ENCODE results near the gene STXBP6. TPM values are rescaled to one million over a fixed set of nuclear protein-coding genes. Genes with fewer than 3 reads are reported as not detected.

Gene STXBP6
- total and polyA plus RNA-seq, 2 of the 13 experiments (the other 11 are each of a cell fraction or from before 2014, with no cell fraction given): 35.3 to 42.8 TPM

- TF ChIP-seq ZNF512B (CRISPR knock-in tag; IDR thresholded peaks at IDR 0.05; ENCODE audit: borderline replicate concordance): peak; percentile 10; the same call in 1 of the 2 replicates
- no peak for TF ChIP-seq KLF11 (CRISPR knock-in tag; IDR thresholded peaks at IDR 0.05)
- no peak for TF ChIP-seq NR1H2 (CRISPR knock-in tag; IDR thresholded peaks at IDR 0.05; ENCODE audit: borderline replicate concordance, low read depth)
- TF ChIP-seq ZNF569 (CRISPR knock-in tag; IDR thresholded peaks at IDR 0.05; ENCODE audit: borderline replicate concordance): no peak
- TF ChIP-seq ZNF724P (CRISPR knock-in tag; IDR thresholded peaks at IDR 0.05; ENCODE audit: borderline replicate concordance): 0 out of 2 replicates have a peak, but pooled peaks have one; percentile 9
- no peak for TF ChIP-seq ZNF512 (CRISPR knock-in tag; IDR thresholded peaks at IDR 0.05)
- peak; percentile 60; the same call in 1 of the 2 replicates for TF ChIP-seq SMAD3 (CRISPR knock-in tag; IDR thresholded peaks at IDR 0.05)
- TF ChIP-seq, protein P1, sequence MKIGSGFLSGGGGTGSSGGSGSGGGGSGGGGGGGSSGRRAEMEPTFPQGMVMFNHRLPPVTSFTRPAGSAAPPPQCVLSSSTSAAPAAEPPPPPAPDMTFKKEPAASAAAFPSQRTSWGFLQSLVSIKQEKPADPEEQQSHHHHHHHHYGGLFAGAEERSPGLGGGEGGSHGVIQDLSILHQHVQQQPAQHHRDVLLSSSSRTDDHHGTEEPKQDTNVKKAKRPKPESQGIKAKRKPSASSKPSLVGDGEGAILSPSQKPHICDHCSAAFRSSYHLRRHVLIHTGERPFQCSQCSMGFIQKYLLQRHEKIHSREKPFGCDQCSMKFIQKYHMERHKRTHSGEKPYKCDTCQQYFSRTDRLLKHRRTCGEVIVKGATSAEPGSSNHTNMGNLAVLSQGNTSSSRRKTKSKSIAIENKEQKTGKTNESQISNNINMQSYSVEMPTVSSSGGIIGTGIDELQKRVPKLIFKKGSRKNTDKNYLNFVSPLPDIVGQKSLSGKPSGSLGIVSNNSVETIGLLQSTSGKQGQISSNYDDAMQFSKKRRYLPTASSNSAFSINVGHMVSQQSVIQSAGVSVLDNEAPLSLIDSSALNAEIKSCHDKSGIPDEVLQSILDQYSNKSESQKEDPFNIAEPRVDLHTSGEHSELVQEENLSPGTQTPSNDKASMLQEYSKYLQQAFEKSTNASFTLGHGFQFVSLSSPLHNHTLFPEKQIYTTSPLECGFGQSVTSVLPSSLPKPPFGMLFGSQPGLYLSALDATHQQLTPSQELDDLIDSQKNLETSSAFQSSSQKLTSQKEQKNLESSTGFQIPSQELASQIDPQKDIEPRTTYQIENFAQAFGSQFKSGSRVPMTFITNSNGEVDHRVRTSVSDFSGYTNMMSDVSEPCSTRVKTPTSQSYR (CRISPR knock-in tag; IDR thresholded peaks at IDR 0.05; ENCODE audit: borderline replicate concordance): no peak; the same call in 1 of the 2 replicates
- TF ChIP-seq RELA (CRISPR knock-in tag; IDR thresholded peaks at IDR 0.05): 0 out of 2 replicates have a peak, but pooled peaks have one; percentile 17
- peak; percentile 68 for TF ChIP-seq RBAK (CRISPR knock-in tag; IDR thresholded peaks at IDR 0.05)
- TF ChIP-seq, protein P2, sequence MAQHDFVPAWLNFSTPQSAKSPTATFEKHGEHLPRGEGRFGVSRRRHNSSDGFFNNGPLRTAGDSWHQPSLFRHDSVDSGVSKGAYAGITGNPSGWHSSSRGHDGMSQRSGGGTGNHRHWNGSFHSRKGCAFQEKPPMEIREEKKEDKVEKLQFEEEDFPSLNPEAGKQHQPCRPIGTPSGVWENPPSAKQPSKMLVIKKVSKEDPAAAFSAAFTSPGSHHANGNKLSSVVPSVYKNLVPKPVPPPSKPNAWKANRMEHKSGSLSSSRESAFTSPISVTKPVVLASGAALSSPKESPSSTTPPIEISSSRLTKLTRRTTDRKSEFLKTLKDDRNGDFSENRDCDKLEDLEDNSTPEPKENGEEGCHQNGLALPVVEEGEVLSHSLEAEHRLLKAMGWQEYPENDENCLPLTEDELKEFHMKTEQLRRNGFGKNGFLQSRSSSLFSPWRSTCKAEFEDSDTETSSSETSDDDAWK (CRISPR knock-in tag; IDR thresholded peaks at IDR 0.05): no peak
- no peak for TF ChIP-seq U2AF1 (optimal IDR thresholded peaks at IDR 0.05; ENCODE audit: low read depth, low read length)
- TF ChIP-seq CHD2 (IDR thresholded peaks at IDR 0.05; ENCODE audit: low read depth, low read length): no peak
- peak; percentile 77; the same call in 1 of the 2 replicates for TF ChIP-seq RXRA (CRISPR knock-in tag; IDR thresholded peaks at IDR 0.05)
- TF ChIP-seq TOPORS (CRISPR knock-in tag; IDR thresholded peaks at IDR 0.05): no peak
- TF ChIP-seq, protein P3, sequence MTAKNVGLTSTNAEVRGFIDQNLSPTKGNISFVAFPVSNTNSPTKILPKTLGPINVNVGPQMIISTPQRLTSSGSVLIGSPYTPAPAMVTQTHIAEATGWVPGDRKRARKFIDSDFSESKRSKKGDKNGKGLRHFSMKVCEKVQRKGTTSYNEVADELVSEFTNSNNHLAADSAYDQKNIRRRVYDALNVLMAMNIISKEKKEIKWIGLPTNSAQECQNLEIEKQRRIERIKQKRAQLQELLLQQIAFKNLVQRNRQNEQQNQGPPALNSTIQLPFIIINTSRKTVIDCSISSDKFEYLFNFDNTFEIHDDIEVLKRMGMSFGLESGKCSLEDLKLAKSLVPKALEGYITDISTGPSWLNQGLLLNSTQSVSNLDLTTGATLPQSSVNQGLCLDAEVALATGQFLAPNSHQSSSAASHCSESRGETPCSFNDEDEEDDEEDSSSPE (CRISPR knock-in tag; IDR thresholded peaks at IDR 0.05): no peak
- TF ChIP-seq ZNF879 (CRISPR knock-in tag; IDR thresholded peaks at IDR 0.05): 0 out of 2 replicates have a peak, but pooled peaks have one; percentile 23
Measured at GRCh38 chr14:24817212-24818057, 232.5 kb downstream of the STXBP6 start (continued).

Data from HepG2 (cell line).